Gastroesophageal sphincter (tissue), 4 donors: ENCODE measurements around the gene CES3. TPM values are rescaled to one million over a fixed set of nuclear protein-coding genes. Genes with fewer than 3 reads are reported as not detected.
A peak's percentile ranks its signal among the peaks of the same experiment; 100 is the strongest.

ENCODE experiments used
- ATAC-seq: fragments of 150-250 bp; one replicate; pipeline ENCODE4 v1.9.1; 2016; ENCODE audit warnings: mild to moderate bottlenecking, moderate library complexity
- H3K27ac ChIP-seq, 4 donors: fragments of 200-600 bp; sonication (generic) in 3 of 4; 1 replicate in 3 of 4; 2 replicates in 1 of 4; pipeline ENCODE4 v1.5.1; 2016 to 2019
- H3K27me3 ChIP-seq: fragments of 200-600 bp; sonication (generic); one replicate; pipeline ENCODE4 v1.5.1; 2019
- H3K36me3 ChIP-seq, 2 donors: fragments of 200-600 bp; sonication (generic); one replicate each; pipeline ENCODE4 v1.5.1; 2019; ENCODE audit warnings: control low read depth in 1 of 2
- H3K4me1 ChIP-seq, 3 donors: fragments of 200-600 bp; sonication (generic); 1 replicate in 2 of 3; 2 replicates in 1 of 3; pipeline ENCODE4 v1.5.1; 2016 to 2019; ENCODE audit warnings: control low read depth in 2 of 3
- H3K4me3 ChIP-seq, 2 donors: fragments of 200-600 bp; sonication (generic); one replicate each; pipeline ENCODE4 v1.5.1; 2019; ENCODE audit warnings: mild to moderate bottlenecking in 1 of 2, moderate library complexity in 1 of 2
- H3K9me3 ChIP-seq, 3 donors: fragments of 200-600 bp; sonication (generic); one replicate each; pipeline ENCODE4 v1.5.1; 2017 to 2019; ENCODE audit warnings: control low read depth in 2 of 3
- CTCF ChIP-seq, 4 experiments: fragments of 200-600 bp in 2 of 4; fragments of 450-650 bp in 2 of 4; sonication (generic) in 1 of 4; IDR thresholded peaks; one replicate each; pipeline ENCODE4 v1.5.1; 2017 to 2019; ENCODE audit warnings: antibody characterized with exemption in 4 of 4, mild to moderate bottlenecking in 2 of 4, moderate library complexity in 2 of 4
- EP300 ChIP-seq: sonication (generic); formaldehyde crosslinking; IDR thresholded peaks from one replicate; pipeline ENCODE4 v1.6.1; 2017; ENCODE audit warnings: antibody characterized with exemption, mild to moderate bottlenecking
- POLR2A ChIP-seq, 2 donors: fragments of 450-650 bp; IDR thresholded peaks; one replicate each; pipeline ENCODE4 v1.6.1; 2017; ENCODE audit warnings: antibody characterized with exemption in 2 of 2, mild to moderate bottlenecking in 2 of 2, moderate library complexity in 1 of 2
- POLR2AphosphoS5 ChIP-seq: sonication (generic); formaldehyde crosslinking; IDR thresholded peaks from one replicate; pipeline ENCODE4 v1.6.1; 2017; ENCODE audit warnings: antibody characterized with exemption
- WGBS, 2 donors: methylation state at CpG; one replicate each; pipeline ENCODE4 v1.1.5; 2018; ENCODE audit warnings: low coverage in 1 of 2; 5-methylcytosine and 5-hydroxymethylcytosine counted together
- total RNA-seq, 4 donors: library from RNA; depleted of rRNA; stranded (reverse); fragments of >200 nt; gene quantifications; one replicate each; pipeline ENCODE4 v1.1.0, GENCODE V29; 2016

Gene CES3
- total RNA-seq, 4 donors from 2014 or later = 0.13 to 0.49 (median 0.39) TPM; not detected in 1

GRCh38 chr16:66975302-66975893 lies 14.3 kb downstream of the CES3 start:
- Histone ChIP-seq H3K9me3 (no peaks in the 10 kb centered on the region), H3K4me1 (peaks cover 0 to 21% (median 0%) of the 10 kb centered on the region in 3 donors), H3K4me3 (no peak overlapping the region), H3K27ac (no peak overlapping the region), H3K36me3 (no peaks in the 10 kb centered on the region), H3K27me3 (peaks cover 16% of the 10 kb centered on the region)
- TF ChIP-seq CTCF (IDR thresholded peaks at IDR 0.05) (no peak), EP300 (no peak), POLR2AphosphoS5 (no peak)
- ATAC-seq = no peak
- WGBS, 2 donors = 80 to 86% methylated on average over 2 to 12 of the region's 14 CpGs

- Histone ChIP-seq H3K9me3 (no peaks in the 10 kb centered on the region), H3K36me3 (no peaks in the 10 kb centered on the region), H3K27me3 (peaks cover 16% of the 10 kb centered on the region), H3K4me1 (peaks cover 0 to 21% (median 0%) of the 10 kb centered on the region in 3 donors), H3K4me3 (no peak overlapping the region), H3K27ac (no peak overlapping the region)
- TF ChIP-seq POLR2AphosphoS5 (no peak), POLR2A (IDR thresholded peaks at IDR 0.05) (no peak), CTCF (IDR thresholded peaks at IDR 0.05) (no peak), EP300 (no peak)
- 34 to 50% methylated on average over 11 to 12 of the region's 13 CpGs for WGBS, 2 donors
- ATAC-seq = no peak
Observed at GRCh38 chr16:66976746-66977145, 15.7 kb downstream of the CES3 start.

- no peaks in the 10 kb centered on the region for H3K9me3 ChIP-seq
- H3K27ac ChIP-seq = no peak overlapping the region
- TF ChIP-seq POLR2A (IDR thresholded peaks at IDR 0.05) (no peak), POLR2AphosphoS5 (no peak), EP300 (no peak), CTCF (IDR thresholded peaks at IDR 0.05) (peak in 3 of 4 experiments; percentile 96 to 99 (median 98))
- H3K4me3 ChIP-seq = no peak overlapping the region
- 21 to 30% methylated on average over 6 to 8 of the region's 15 CpGs for WGBS, 2 donors
- H3K4me1 ChIP-seq = peaks cover 0 to 21% (median 0%) of the 10 kb centered on the region in 3 donors
- H3K27me3 ChIP-seq = peaks cover 16% of the 10 kb centered on the region
- peak; percentile 90 for ATAC-seq
- H3K36me3 ChIP-seq = no peaks in the 10 kb centered on the region
Observed at GRCh38 chr16:66977341-66978113, 16.5 kb downstream of the CES3 start.

- WGBS, 2 donors = 70 to 78% methylated on average over 2 to 5 of the region's 16 CpGs
- peaks cover 7% of the 10 kb centered on the region for H3K27me3 ChIP-seq
- TF ChIP-seq POLR2AphosphoS5 (no peak), EP300 (no peak), CTCF (IDR thresholded peaks at IDR 0.05) (no peak), POLR2A (IDR thresholded peaks at IDR 0.05) (no peak)
- H3K36me3 ChIP-seq = no peaks in the 10 kb centered on the region
- H3K9me3 ChIP-seq = no peaks in the 10 kb centered on the region
- peaks cover 0 to 21% (median 0%) of the 10 kb centered on the region in 3 donors for H3K4me1 ChIP-seq
- peak overlapping the region in 2 of 4 donors; percentile 17 to 26 for H3K27ac ChIP-seq
- ATAC-seq = peak; percentile 62
- no peak overlapping the region for H3K4me3 ChIP-seq
Observed at GRCh38 chr16:66979011-66979717, 18.1 kb downstream of the CES3 start.
